WERI-Rb-1 (cell line): ENCODE data around the gene NTN1.

Experiments
- DNase-seq: peaks from one replicate; pipeline ENCODE4 v3.0.0-alpha.2; 2020
- H3K27ac ChIP-seq: fragments of 250-450 bp; sonication (Bioruptor Pico); 2 replicates; pipeline ENCODE4 v1.5.1; 2020; ENCODE audit warnings: mild to moderate bottlenecking, moderate library complexity
- H3K27me3 ChIP-seq: fragments of 250-450 bp; sonication (Bioruptor Pico); 2 replicates; pipeline ENCODE4 v1.5.1; 2021; ENCODE audit warnings: mild to moderate bottlenecking, low read depth, moderate library complexity; ENCODE audit not compliant: insufficient read depth, severe bottlenecking
- H3K36me3 ChIP-seq: fragments of 250-450 bp; sonication (Bioruptor Pico); 2 replicates; pipeline ENCODE4 v1.5.1; 2020; ENCODE audit warnings: mild to moderate bottlenecking, moderate library complexity
- H3K4me3 ChIP-seq: 2 replicates; pipeline ENCODE4 v1.5.1; 2011; ENCODE audit warnings: low read depth, mild to moderate bottlenecking, control low read depth, low read length
- H3K9me3 ChIP-seq: fragments of 250-450 bp; sonication (Bioruptor Pico); 2 replicates; pipeline ENCODE4 v1.5.1; 2021; ENCODE audit warnings: mild to moderate bottlenecking, moderate library complexity; ENCODE audit not compliant: severe bottlenecking
- CTCF ChIP-seq: IDR thresholded peaks from 2 replicates; pipeline ENCODE4 v1.5.1; 2011; ENCODE audit warnings: low read depth, mild to moderate bottlenecking, control low read depth, inconsistent platforms, low read length

NTN1 gene

DNA sequence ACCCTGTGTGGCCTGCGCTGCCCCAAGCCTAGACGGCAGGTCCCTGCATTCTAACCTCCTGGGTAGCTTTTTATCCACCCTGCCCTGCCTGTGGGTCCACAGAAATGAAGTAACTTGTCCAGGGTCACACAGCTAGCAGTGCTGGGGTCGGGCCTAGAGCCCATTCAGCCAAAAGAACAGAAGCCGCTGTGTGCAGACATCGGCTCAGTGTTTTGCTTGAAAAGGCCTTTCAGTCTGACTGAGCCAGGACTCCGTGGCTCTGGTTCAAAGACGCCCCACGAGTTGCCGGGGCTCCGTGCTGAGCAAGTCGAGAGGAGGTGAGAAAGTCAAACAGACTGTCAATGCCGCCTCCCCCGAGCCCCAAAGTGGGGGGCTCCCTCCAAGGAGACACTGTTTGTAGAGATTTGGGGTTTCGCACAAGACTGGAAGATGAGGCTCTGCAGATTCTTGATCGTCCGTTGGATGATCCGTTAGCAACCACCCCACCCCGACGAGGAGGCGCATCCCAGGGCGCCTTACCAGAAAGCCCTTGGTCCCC lies 226.2 kb downstream of the NTN1 start:
- no peak for DNase-seq
- Histone ChIP-seq H3K4me3 (no peak overlapping the region), H3K9me3 (no peaks in the 10 kb centered on the region), H3K36me3 (no peaks in the 10 kb centered on the region), H3K27ac (no peak overlapping the region), H3K27me3 (no peaks in the 10 kb centered on the region)
- no peak for TF ChIP-seq CTCF

DNA sequence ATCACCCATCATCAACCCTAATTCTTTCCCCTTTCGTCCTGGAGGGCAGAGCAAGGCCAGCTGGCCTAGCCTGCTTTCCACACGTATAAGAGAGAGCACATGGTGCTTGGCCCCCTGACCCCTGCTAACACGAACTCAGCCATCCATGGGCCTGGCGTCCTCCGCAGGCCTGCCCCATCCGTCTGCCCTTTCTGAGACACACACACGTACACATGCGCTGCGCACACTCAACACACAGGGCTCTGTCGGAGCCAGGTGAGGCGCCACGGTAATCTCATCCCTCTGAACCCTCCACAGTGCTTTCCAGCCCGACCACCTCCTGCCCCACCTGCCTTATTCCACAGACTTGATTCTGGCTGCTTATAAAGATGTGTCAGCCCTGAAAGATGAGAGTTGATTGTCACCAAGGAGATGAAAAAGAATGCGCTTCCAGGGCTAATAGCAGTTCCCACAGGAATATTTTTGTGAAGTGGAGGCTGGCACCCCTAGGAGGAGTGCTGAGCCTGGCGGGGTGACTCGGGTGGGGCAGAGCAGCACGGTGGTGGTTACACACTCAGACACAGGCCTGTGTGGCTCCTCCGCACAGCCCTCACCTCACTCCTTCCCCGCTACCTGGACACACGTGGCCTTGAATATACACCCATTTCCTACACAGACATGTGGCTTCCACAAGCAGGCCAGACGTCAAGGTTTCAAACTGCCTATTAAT lies 228.1 kb downstream of the NTN1 start:
- no peak for DNase-seq
- TF ChIP-seq CTCF, result no peak
- no peaks in the 10 kb centered on the region for H3K27me3 ChIP-seq
- no peaks in the 10 kb centered on the region for H3K9me3 ChIP-seq
- H3K4me3 ChIP-seq, result no peak overlapping the region
- no peak overlapping the region for H3K27ac ChIP-seq
- no peaks in the 10 kb centered on the region for H3K36me3 ChIP-seq

- no peak for TF ChIP-seq CTCF
- H3K27me3 ChIP-seq, result no peaks in the 10 kb centered on the region
- no peak for DNase-seq
- H3K4me3 ChIP-seq, result no peak overlapping the region
- no peaks in the 10 kb centered on the region for H3K36me3 ChIP-seq
- no peaks in the 10 kb centered on the region for H3K9me3 ChIP-seq
- no peak overlapping the region for H3K27ac ChIP-seq
Measured at GRCh38 chr17:9251273-9251672, 230.0 kb downstream of the NTN1 start.

GRCh38 chr17:9253308-9253707 lies 232.0 kb downstream of the NTN1 start:
- Histone ChIP-seq H3K9me3 (no peaks in the 10 kb centered on the region), H3K36me3 (no peaks in the 10 kb centered on the region), H3K4me3 (no peak overlapping the region), H3K27me3 (no peaks in the 10 kb centered on the region), H3K27ac (no peak overlapping the region)
- no peak for TF ChIP-seq CTCF
- DNase-seq, result no peak

- Histone ChIP-seq H3K27me3 (no peaks in the 10 kb centered on the region), H3K36me3 (no peaks in the 10 kb centered on the region), H3K27ac (no peak overlapping the region), H3K9me3 (no peaks in the 10 kb centered on the region), H3K4me3 (no peak overlapping the region)
- TF ChIP-seq CTCF, result no peak
- DNase-seq, result no peak
Measured at GRCh38 chr17:9254841-9255240, 233.5 kb downstream of the NTN1 start.

DNA sequence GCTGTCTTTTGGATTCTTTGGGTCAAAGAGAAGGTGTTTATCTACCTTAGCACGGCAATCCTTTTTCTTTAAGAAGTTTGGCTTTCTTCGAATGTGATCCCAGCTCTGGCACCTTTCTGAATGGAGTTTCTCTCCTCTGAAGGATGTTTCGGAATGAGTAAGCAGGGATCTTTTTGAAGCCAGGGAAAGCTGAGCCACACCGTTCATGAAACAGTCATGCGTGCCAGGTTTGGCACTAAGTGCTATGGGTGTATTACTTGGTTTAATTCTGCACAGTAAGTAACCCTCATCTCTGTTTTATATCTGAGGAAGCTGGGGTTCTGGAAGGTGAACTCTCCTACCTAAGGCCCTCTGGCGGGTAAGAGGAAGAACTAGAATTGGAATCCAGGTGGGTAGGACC lies 234.5 kb downstream of the NTN1 start:
- Histone ChIP-seq H3K27me3 (no peaks in the 10 kb centered on the region), H3K9me3 (no peaks in the 10 kb centered on the region), H3K27ac (no peak overlapping the region), H3K4me3 (no peak overlapping the region), H3K36me3 (no peaks in the 10 kb centered on the region)
- TF ChIP-seq CTCF, result no peak
- no peak for DNase-seq
